Epithelial cell of proximal tubule (primary cell): Measurements from ENCODE around the gene GPC4. TPM values are rescaled to one million over a fixed set of nuclear protein-coding genes. Genes with fewer than 3 reads are reported as not detected.

Experiments
- DNase-seq: peaks from one replicate; pipeline ENCODE4 v3.0.0-alpha.2; 2011; ENCODE audit warnings: low read depth
- H3K4me3 ChIP-seq: 2 replicates; pipeline ENCODE4 v1.5.1; 2011; ENCODE audit warnings: low read depth, mild to moderate bottlenecking, low read length
- total RNA-seq: library from RNA; depleted of rRNA; stranded (reverse); fragments of >200 nt; gene quantifications from 2 replicates; pipeline ENCODE4 v1.2.3, GENCODE V29; 2015
- TF ChIP-seq, protein P1 (sequence below): conservative IDR thresholded peaks from 2 replicates; pipeline ENCODE4 v1.5.1; 2012; ENCODE audit warnings: low read depth, mild to moderate bottlenecking, low read length

GPC4 gene
- total RNA-seq, 1 donor from 2014 or later = 14.2 TPM

DNA sequence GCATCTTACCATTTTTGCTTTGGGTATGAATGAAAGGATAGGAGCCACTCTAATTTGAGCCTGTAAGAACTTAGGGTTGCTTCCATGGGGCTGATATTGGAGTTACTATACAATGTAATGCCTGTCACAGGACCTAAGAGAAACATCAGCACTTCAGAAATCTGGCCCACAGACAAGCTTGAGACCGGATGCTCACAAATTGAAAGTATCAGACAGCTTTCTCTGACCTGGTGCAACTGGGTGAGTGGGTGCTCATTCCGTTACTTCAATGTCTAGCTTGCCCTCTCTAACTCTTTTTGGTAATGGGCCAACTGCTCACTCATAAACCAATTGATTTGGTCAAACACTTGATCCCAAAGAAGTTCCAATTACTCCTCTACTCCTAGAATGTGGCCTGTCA is 62.1 kb downstream of the GPC4 start:
- DNase-seq = no peak
- TF ChIP-seq, protein P1, sequence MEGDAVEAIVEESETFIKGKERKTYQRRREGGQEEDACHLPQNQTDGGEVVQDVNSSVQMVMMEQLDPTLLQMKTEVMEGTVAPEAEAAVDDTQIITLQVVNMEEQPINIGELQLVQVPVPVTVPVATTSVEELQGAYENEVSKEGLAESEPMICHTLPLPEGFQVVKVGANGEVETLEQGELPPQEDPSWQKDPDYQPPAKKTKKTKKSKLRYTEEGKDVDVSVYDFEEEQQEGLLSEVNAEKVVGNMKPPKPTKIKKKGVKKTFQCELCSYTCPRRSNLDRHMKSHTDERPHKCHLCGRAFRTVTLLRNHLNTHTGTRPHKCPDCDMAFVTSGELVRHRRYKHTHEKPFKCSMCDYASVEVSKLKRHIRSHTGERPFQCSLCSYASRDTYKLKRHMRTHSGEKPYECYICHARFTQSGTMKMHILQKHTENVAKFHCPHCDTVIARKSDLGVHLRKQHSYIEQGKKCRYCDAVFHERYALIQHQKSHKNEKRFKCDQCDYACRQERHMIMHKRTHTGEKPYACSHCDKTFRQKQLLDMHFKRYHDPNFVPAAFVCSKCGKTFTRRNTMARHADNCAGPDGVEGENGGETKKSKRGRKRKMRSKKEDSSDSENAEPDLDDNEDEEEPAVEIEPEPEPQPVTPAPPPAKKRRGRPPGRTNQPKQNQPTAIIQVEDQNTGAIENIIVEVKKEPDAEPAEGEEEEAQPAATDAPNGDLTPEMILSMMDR = no peak
- no peak overlapping the region for H3K4me3 ChIP-seq

DNA sequence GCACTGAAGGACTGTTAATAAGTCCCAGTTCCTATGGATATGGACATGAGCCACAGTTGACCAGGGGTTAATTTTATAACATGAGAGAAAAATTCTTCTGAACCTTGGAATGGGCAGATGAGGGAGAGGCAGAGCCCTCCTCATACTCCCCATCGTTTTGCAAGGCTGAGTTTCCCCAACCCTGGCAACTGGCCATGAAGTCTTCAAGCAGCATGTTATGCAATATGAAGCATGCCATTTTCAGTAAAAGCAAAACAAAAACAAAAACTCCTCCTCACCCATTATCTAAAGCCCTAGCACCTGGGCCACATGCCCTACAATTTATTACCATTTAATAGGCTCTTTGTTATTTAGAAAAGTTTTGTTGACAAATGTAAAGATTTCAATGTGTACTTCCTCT is 64.5 kb downstream of the GPC4 start:
- TF ChIP-seq, protein P1 = no peak
- H3K4me3 ChIP-seq = no peak overlapping the region

DNA sequence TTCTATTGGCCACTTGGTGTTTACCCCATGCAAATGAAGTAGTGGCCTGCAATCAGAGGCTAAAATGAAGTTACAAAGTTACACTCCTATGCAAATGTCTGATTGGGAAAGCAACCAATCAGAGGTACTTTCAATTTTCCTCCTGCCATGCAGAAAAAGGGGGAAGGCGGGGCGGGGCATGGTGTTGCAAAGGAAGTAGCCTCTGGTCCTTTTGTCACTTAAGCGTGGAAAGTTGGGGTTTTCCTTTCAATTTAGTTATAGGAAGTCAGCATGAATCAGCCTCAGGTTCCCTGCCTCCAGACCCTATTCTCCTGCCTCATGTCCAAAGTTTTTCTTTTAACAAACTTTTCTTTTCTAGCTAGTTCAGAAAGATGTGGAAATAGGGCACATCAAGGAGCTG is 69.3 kb downstream of the GPC4 start:
- no peak for DNase-seq
- H3K4me3 ChIP-seq = no peak overlapping the region
- TF ChIP-seq, protein P1 = no peak

More for the DNA sequence above, 64.5 kb downstream of the GPC4 start:
- DNase-seq = no peak

DNA sequence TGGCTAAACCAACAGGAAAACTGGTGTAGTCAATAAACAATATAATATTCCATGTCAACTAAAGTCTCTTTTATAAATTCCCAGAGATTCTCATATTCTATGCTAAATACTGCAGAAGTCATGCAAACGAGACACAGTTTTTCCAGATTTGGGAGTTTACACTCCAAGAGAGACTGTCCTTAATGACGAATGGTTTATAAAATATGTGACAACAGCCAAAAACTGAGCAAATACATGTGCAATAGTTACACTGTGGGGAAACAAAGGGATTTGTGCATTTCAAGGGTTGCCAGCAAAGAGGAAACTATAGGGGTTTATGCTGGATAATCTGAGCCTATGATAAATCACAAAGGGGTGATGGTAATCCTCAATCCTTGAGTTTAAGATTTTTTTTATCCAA is 75.7 kb downstream of the GPC4 start:
- DNase-seq = no peak
- TF ChIP-seq, protein P1 = no peak
- no peak overlapping the region for H3K4me3 ChIP-seq

DNA sequence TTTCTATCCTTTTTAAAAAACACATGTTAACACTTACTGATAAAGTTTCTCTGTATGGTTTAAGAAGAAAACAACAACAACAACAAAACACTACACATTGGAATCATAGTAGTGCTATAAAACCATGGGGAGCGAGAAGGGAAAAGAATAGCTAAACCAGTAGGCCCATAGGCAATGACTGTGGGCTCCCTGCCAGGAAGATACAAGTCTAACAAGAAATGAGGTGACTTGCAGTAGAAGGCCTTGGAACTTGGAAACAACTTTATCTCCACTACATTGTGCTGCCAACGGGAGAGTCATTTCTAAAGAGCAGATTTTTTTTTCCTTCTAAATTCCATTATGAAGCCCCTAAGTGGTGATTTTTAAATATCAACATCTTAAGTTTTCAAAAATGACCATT is 78.0 kb downstream of the GPC4 start:
- TF ChIP-seq, protein P1 = no peak
- no peak for DNase-seq
- H3K4me3 ChIP-seq = no peak overlapping the region

DNA sequence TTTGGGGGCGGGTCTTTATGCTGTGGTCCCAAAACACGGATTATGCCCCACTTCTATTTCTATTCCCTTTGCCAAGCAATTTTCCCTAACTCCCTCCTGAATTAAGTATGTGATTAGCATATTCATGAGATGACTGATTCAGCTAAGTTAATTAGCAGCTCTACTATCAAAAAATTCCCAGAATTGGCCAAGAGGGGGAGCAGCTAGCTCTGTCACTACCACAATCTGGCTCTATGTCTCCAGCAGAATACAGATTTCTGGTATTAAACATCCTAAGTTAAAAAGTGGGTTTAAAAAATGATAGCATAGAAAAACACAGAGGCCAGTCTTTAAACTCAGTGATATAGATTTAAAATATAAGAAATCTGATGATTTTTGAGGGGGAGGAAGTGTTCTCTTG is 80.3 kb downstream of the GPC4 start:
- no peak for DNase-seq
- H3K4me3 ChIP-seq = no peak overlapping the region
- TF ChIP-seq, protein P1 = peak; percentile 59

DNA sequence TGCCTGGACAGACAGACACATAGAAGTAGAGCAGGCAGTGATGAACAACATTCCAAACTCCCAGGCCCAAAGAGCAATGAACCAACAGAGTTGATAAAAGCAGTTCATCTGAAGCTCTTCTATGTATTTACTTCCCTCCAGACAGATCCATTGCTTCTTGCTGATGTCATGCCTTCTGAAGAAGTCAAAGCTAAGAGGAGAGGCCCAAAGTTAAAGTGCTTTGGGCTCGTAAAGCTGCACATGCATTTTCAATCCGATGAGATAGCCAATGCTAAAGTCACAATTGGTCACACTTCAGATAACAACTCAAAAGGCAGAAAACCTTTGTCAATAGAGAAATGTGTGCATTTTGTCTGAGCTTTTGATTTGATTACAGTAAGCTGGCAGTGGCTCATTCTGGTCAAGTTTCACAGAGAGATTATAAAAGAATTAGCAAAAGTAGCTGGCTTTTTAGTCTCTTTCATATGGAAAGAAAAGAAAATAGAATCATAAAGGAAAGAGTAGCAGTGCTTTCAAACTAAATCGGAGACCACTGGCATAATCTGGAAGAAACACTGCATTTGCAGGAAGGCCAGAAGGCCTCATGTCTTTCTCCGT is 82.0 kb downstream of the GPC4 start:
- TF ChIP-seq, protein P1 = no peak
- DNase-seq = no peak

More for the DNA sequence above, 82.0 kb downstream of the GPC4 start:
- H3K4me3 ChIP-seq = no peak overlapping the region
